GM18907 (cell line): ENCODE results near the gene NDUFS6.

Experiments used
- ATAC-seq: cut with Tn5 transposase; IDR thresholded peaks from one replicate; pipeline ENCODE4 v1.9.1; 2021; ENCODE audit warnings: mild to moderate bottlenecking, moderate library complexity; ENCODE audit not compliant: unreplicated experiment

The NDUFS6 gene

GRCh38 chr5:1801222-1801966 is at the start of gene NDUFS6:
Gene NDUFS6 (plus strand): TSS chr5:1801407. CDS start chr5:1801418, 11 bp downstream.
- peak; percentile 62 for ATAC-seq

DNA sequence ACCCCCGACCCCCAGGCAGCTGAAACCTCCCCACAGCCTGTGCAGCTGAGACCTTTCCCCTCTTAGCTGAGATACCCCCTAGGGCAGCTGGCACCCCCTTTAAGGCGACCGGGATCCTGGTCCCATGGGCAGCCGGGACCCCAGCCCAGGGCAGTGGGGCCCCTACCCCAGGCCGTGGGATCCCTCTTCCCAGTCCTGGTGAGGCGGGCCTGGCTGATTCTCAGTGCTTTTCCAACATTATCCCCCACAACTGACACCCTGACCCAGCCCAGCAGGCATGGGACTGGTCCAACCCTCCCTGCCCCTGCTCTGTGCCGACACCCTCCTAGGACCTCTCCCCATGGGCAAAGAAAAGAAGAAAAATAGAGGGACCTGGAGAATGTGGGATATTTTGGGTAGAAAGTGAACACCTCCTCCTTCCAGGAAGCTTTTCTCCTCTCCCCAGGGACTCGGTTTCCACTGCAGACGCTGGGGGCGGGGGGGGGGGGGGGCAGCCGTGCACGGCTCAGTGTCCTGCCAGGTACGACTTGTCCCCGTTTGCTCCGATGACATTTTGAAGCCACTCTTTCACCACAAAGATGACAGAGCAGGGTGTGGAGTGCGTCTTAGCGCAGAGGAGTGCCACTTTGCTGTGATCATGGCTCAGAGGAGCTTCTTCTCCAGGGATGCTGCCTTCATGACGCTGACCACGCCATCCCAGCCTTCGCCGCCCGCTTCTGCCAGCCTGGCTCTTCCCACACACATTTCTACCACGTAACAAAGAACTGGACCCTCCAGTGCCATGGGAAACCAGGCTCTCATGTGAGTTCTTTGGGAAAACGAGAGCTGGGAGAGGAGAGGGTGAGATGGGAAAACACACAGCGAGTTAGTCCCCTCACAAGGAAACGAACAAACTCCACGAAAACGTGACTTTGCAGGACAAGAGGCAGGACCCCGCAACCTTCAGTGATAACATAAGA is 49.1 kb upstream of the NDUFS6 start:
- ATAC-seq: no peak

- no peak for ATAC-seq
These were observed 48.3 kb upstream of the NDUFS6 start for GRCh38 chr5:1752881-1753280.

GRCh38 chr5:1753490-1753889 is 47.7 kb upstream of the NDUFS6 start:
- ATAC-seq: no peak

DNA sequence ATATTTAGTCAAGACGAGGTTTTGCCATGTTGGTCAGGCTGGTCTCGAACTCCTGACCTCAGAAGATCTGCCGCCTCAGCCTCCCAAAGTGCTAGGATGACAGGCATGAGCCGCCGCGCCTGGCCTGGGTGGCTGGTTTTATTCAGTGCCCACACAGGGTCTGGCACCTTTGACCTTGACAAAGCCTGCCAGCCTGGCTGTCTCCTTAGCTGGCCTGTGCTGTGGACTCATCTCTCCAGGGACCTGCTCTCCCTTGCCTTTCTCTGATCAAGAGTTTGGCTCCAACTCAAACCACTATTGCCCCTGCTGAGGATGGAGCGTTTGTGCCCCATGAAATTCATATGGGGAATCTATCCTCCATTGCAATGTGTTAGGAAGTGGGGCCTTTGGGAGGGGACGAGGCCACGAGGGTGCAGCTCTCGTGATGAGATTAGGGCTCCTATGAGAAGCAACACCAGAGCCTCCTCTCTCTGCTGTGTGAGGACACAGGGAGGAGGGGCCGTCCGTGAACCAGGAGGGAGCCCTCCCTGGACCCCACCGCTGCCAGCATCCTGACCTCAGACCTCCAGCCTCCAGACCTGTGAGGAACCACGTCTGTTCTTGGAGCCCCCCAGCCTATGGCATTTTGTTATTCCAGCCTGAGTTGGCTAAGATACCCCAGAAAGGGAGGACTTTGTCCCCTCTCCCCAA is 46.5 kb upstream of the NDUFS6 start:
- no peak for ATAC-seq

DNA sequence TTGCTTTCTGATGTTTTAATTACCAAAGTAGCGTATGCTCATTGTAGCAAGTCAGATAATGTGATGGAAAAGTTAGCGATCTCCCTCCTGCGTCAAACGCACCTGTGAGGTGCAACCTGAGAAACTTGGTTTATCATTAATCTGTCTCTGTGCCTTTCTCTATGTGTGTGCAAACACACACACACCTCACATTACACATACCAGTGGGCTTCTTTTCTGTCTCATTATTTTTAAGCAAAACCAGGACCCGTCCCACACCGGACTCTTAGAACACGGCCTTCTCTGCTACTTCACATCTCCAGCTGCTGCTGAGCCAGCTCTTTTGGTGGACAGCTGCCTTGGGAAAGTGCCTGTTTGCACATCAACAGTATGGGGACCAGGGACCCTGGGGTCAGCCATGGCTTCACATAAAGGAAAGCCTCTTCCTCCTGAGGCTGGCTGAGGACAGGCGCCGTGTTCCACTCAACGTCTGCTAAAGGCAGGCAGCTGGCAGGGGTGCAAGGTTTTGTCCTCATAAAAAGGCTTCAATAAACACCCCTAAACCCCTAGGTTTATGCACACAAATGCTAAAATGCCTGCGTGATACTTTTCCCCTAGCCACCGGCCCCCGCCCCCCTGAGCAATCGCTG is 45.8 kb upstream of the NDUFS6 start:
- no peak for ATAC-seq

DNA sequence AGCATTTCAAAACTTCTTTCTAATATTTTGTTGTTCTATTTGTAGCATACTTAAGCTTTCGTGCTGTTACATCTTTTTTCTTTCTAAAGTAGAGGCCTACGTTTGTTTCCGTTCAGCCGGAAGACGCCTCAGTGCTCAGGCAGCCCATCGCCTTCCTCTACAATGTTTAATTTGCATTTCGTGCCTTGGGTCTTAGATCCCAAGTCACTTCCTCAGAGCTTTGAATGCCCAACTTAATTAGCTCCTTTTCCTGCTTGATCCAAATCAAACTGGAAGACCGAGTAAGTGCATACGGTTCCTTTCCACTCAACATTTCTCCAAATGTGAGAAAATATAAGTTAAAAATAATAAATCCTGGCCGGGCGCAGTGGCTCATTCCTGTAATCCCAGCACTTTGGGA is 44.7 kb upstream of the NDUFS6 start:
- no peak for ATAC-seq

- ATAC-seq: no peak
These were observed 43.7 kb upstream of the NDUFS6 start for GRCh38 chr5:1757511-1757910.

DNA sequence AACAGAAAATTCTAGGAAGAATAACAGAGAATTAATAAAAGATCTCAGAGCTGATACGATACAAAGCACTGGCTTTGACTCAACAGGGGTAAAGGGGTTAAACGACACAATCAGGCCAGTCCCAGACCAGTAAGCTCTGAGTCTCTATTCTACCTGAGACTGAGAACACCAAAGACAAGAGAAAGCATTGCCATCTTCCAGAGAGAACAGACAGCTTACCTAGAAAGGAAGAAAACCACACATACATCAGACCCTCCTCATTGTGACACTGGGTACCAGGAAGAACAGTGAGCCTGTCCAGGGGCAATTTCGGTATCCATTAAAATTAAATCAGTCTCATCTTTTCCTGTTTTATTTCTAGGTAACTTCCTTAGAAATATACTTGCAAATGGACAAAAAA is 42.6 kb upstream of the NDUFS6 start:
- no peak for ATAC-seq

GRCh38 chr5:1759378-1759970 is 41.7 kb upstream of the NDUFS6 start:
- no peak for ATAC-seq

DNA sequence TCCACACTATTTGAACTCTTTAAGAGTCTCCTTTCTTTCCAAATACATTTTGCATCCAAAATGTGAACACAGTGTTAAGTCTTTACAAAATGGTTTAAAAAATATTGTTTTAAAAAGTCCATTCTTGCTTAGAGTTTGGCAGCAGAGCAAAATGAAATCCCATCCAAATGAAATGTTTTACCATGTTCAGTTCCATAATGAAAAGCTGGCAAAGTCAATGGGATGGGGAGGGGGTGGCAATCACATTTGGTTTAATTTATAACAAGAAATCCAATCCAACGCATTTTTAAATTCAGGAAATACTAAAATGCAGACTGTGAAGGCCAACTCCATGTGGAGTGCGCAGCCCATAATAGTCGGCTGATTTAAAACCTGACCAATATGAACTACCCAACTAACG is 41.0 kb upstream of the NDUFS6 start:
- no peak for ATAC-seq

- no peak for ATAC-seq
These were observed 40.4 kb upstream of the NDUFS6 start for GRCh38 chr5:1760656-1761452.

DNA sequence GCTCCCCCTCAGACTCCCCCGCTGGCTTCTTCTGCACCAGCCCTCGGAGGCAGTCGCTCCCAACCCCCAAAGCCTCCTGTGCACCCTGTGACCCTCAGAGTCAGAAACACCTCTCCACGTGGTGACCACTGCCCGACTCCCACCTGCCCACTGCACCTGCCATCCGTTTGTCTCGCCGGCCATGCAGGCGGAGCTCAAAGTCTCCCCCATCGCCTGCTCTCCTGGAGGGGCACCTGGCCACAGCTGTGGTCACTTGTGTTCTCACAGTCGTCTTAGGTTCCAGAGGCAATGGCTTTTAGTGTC is 39.8 kb upstream of the NDUFS6 start:
- ATAC-seq: no peak

DNA sequence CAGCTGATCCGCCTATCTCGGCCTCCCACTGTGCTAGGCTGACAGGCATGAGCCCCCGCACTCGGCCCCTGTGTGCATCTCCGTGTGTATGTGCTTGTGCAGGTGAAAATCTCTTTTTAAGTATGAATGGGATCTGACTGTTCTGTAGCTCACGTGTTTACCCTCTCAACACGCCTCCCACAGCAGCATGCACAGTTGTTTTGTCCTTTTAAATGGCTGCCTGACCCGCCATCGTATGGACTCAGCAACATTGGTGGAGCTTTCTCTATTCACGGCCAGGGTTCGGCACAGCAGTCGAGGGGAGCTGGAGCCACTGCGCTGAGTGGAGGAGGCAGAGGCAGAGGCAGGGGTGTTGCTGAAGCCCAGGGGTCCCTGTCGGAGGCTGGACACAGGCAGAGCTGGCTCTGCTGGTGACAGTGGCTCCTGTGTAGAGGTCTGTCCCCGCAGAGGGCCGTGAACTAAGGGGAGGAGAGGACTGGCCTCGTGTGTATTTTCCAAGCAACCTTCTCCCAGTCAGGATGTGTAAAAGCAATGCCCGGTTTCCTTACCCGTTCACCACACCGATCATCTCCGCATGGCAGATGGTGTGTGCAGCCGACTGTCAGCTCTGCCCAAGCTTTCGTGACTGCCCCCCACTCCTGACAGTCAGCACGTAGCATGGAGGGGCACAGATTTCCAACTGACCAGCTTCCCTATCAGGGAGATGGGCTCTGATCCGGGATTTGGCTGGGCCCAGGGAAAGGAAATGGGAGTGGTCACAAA is 38.9 kb upstream of the NDUFS6 start:
- ATAC-seq: no peak

GRCh38 chr5:1762883-1763547 is 38.2 kb upstream of the NDUFS6 start:
- no peak for ATAC-seq

GRCh38 chr5:1763548-1763911 is 37.7 kb upstream of the NDUFS6 start:
- no peak for ATAC-seq

DNA sequence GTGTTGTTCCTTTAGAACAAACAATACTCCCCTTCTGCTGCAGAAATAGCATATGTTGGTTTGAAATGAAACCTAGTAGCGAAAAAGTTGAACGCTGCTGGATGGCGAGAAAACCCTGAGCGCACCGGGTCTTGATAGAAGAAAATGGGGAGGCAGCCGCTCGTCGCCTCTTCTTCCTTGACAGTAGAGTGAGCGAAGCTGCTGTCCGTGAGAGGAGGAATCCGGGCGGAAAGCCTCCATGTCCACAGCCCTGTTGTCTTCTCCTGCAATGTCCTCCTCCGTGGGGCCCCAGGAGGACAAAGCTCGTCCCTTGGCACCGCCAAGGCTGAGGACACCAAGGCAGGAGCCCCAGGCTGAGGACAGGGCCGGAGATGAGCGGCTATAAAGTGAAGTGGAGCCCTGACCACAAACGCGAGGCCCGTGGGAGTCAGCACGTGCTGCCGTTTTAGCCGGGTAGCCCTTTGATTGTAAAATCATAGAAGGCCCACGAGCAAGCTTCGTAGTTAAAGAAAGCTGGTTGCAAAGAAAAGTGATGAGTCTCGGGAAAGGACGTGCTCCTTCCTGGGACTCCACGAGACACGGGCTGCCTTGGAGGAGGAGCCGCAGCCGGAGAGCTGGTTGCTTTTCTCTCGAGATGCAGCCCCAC is 37.1 kb upstream of the NDUFS6 start:
- no peak for ATAC-seq

- no peak for ATAC-seq
These were observed 36.6 kb upstream of the NDUFS6 start for GRCh38 chr5:1764606-1764960.
